Coronary artery (tissue), 2 donors: ENCODE results near the gene C2orf80.

Experiments used
- DNase-seq: peaks from one replicate; pipeline ENCODE4 v3.0.0-alpha.2; 2017; ENCODE audit warnings: low spot score
- H3K27ac ChIP-seq, 2 donors: fragments of 200-600 bp; sonication (generic); one replicate each; pipeline ENCODE4 v1.5.1; 2016 to 2019
- H3K4me3 ChIP-seq: fragments of 200-600 bp; sonication (generic); 2 replicates; pipeline ENCODE4 v1.5.1; 2016; ENCODE audit warnings: mild to moderate bottlenecking, moderate library complexity
- TF ChIP-seq, protein P1 (sequence below): fragments of 200-600 bp; sonication (generic); IDR thresholded peaks from one replicate; pipeline ENCODE4 v1.5.1; 2019; ENCODE audit warnings: antibody characterized with exemption

C2orf80 gene

DNA sequence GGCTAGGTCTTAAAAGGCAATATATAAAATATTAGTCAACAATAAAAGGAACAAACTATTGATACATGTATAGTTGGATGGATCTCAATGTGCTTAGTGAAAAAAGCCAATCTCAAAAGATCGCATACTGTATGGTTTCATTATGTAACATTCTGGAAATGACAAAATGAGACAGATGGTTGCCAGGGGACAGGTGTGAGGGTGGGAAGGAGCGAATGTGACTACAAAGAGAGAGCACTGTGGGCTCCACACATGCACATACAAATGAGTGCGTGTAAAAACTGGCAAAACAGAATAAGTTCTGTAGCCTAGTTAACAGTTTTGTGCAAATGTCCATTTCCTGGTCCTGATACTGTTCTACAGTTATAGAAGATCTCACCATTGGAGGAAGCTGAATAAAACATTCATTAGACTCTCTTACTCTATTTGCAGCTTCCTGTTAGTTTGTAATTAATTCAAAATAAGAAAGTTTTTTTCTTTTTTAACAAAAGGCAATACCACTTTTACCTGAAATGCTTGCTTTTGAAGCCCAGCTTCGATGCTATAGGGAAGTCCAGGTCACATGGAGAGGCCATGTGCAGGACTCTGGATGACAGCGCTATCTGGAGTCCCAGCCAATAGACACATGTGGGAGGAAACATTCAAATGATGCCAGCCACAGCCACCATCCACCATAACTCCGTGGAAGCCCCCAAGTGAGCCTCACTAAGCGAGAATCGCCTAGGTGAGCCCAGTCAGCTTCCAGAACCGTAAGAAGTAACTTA, 21.0 kb upstream of the C2orf80 start:
- no peak for DNase-seq
- TF ChIP-seq, protein P1, sequence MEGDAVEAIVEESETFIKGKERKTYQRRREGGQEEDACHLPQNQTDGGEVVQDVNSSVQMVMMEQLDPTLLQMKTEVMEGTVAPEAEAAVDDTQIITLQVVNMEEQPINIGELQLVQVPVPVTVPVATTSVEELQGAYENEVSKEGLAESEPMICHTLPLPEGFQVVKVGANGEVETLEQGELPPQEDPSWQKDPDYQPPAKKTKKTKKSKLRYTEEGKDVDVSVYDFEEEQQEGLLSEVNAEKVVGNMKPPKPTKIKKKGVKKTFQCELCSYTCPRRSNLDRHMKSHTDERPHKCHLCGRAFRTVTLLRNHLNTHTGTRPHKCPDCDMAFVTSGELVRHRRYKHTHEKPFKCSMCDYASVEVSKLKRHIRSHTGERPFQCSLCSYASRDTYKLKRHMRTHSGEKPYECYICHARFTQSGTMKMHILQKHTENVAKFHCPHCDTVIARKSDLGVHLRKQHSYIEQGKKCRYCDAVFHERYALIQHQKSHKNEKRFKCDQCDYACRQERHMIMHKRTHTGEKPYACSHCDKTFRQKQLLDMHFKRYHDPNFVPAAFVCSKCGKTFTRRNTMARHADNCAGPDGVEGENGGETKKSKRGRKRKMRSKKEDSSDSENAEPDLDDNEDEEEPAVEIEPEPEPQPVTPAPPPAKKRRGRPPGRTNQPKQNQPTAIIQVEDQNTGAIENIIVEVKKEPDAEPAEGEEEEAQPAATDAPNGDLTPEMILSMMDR = no peak
- Histone ChIP-seq H3K4me3 (no peak overlapping the region), H3K27ac (no peak overlapping the region)

DNA sequence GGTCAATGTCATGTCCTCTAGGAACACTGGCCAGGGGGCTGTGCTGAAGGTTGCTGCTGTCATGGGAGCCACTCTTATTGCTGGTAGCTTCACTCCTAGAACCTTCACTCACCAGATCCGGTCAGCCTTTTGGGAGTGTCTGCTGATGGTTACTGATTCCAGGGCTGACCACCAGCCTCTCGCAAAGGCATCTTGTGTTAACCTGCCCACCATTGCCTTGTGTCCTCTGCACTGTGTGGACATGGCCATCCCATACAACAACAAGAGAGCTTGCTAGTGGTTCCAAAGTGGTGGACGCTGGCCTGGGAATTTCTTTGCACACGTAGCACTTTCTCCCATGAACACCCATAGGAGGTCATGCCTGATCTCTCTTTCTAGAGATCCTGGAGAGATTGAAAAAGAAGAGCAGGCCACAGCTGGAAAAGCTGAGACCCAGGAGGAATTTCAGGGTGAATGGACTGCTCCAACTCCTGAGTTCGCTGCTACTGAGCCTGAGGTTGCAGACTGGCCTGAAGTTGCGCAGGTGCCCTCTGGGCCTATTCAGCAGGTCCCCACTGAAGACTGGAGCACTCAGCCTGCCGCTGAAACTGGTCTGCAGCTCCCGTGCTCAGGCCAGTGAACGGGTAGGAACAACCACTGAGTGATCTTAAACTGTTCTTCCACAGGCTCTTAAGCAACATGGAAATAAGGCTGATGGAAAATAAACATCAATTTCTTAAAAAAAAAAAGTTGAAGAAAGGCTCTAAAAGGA, 18.7 kb upstream of the C2orf80 start:
- no peak overlapping the region for H3K4me3 ChIP-seq
- H3K27ac ChIP-seq = no peak overlapping the region
- no peak for DNase-seq
- TF ChIP-seq, protein P1 = no peak

DNA sequence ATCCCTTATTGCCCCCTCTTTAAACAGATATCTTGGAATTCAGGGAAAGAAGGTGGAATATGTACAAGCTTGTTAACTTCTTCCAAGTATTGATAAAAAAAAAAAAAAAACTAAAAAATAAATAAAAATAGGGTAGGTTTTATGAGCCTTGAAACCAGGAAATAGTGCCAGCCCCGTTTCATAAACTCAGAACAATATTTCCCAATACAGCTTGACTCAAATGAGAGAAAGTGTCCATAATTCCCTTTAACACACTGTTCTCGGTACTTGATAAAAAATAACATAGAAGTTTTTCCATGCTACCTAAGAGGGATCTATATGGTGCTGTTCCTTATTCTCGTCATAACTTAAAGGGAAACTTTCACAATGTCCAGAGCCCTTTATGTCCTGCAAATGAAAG, 17.9 kb upstream of the C2orf80 start:
- no peak overlapping the region for H3K4me3 ChIP-seq
- TF ChIP-seq, protein P1 = no peak
- H3K27ac ChIP-seq = no peak overlapping the region
- no peak for DNase-seq

DNA sequence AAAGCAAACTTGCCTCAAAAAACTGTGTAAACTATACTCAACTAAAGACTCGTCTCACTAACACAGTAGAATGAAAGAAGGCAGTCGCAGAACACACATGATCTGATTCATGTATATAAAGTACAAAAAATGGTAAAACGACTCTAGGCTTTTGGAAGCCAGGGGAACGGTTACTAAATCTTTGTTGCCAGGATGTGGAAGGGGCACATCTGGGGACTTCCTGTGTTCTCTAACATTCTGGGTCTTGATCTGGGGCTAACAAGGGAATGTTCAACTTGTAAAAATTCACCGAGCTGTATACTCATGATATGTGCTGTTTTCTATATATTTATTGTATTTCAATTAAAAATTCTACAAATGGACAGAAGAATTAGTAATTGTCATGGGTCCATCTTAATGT, 14.3 kb upstream of the C2orf80 start:
- Histone ChIP-seq H3K27ac (no peak overlapping the region), H3K4me3 (no peak overlapping the region)
- TF ChIP-seq, protein P1 = no peak
- no peak for DNase-seq

DNA sequence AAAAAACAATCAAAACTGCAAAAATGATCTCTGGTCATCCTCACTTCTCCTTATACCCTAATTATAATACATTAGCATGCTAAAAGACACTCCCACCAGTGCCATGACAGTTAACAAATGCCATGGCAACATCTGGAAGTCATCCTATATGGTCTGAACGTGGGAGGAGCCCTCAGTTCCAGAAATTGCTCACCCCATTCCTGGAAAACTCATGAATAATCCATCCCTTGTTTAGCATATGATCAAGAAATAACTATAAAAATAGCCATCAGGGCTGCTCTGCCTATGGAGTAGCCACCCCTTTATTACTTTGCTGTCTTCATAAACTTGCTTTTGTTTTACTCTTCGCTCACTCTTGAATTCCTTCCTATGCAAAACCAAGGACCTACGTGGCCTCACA, 5.7 kb upstream of the C2orf80 start:
- Histone ChIP-seq H3K27ac (no peak overlapping the region), H3K4me3 (no peak overlapping the region)
- TF ChIP-seq, protein P1 = no peak
- no peak for DNase-seq

DNA sequence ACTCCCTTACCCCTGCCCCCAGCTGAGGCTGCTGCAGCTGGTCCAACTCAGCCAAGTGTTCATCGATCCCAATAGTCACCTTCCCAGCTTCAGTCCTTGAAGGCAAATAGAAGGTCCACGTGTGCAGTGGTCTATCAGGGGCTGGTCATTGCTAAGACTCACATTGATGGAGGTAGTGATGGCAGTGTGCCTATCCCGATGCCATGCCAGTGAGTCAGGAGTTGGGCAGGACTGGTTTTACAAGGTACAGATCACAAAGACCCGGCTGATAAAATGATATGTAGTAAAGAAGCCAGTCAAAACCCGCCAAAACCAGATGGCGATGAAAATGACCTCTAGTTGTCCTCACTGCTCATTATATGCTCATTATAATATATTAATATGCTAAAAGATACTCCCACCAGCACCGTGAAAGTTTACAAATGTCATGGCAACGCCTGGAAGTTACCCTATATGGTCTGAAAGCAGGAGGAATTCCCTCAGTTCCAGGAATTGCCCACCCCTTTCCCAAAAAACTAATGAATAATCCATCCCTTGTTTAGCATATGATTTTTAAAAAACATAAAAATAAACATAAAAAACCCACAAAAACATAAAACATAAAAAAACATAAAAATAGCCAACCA, 2.9 kb upstream of the C2orf80 start:
- TF ChIP-seq, protein P1 = no peak
- DNase-seq = no peak
- H3K4me3 ChIP-seq = no peak overlapping the region
- H3K27ac ChIP-seq = no peak overlapping the region
